Neural cell (in vitro differentiated cells): ENCODE results near the gene C2CD3. TPM values are rescaled to one million over a fixed set of nuclear protein-coding genes. Genes with fewer than 3 reads are reported as not detected.

ENCODE experiments used
- polyA plus RNA-seq: library from polyadenylated mRNA; depleted of rRNA; stranded (reverse); fragments of >200 nt; gene quantifications from 2 replicates; pipeline ENCODE4 v1.2.3, GENCODE V29; 2014
- small RNA-seq, 3 experiments: library from RNA; depleted of rRNA; stranded (forward); fragments of <200 nt; gene quantifications; one replicate each; pipeline ENCODE3, GENCODE V24; 2012

Gene C2CD3
- polyA plus RNA-seq, 1 donor from 2014 or later, result 13.2 TPM

Small RNA genes within 50 kb of the gene (small RNA-seq; reads per million reads assigned to genes)
- gene AP002392.1, result 0 reads per million in 3 experiments

Other genes starting within 250 kb of the C2CD3 start
- not detected in 2 replicates for gene DNAJB13, start 220.0 kb downstream of the C2CD3 start, polyA plus RNA-seq
- gene UCP2, start 188.2 kb downstream of the C2CD3 start, polyA plus RNA-seq, result not detected in 2 replicates
- 6.8 and 7.8 TPM in 2 replicates for gene UCP3, start 161.9 kb downstream of the C2CD3 start, polyA plus RNA-seq
- 49.5 and 59.4 TPM in 2 replicates for gene PPME1, start 287 bp upstream of the C2CD3 start, polyA plus RNA-seq
- not detected in 2 replicates for gene P4HA3, start 140.6 kb upstream of the C2CD3 start, polyA plus RNA-seq
- 89.2 and 95.0 TPM in 2 replicates for gene PGM2L1, start 227.4 kb upstream of the C2CD3 start, polyA plus RNA-seq